Neural progenitor cell (in vitro differentiated cells): ENCODE data around the gene SV2B.

Experiments used
- CTCF ChIP-seq: fragments of 200-600 bp; sonication (generic); IDR thresholded peaks from 2 replicates; pipeline ENCODE4 v1.5.1; 2017; ENCODE audit warnings: antibody characterized with exemption, mild to moderate bottlenecking
- EZH2 ChIP-seq: fragments of 200-600 bp; sonication (generic); IDR thresholded peaks from 2 replicates; pipeline ENCODE4 v1.6.1; 2017; ENCODE audit warnings: antibody characterized with exemption, mild to moderate bottlenecking, moderate library complexity
- EZH2phosphoT487 ChIP-seq: fragments of 200-600 bp; sonication (generic); IDR thresholded peaks from 2 replicates; pipeline ENCODE4 v1.6.1; 2017; ENCODE audit warnings: antibody characterized with exemption

- TF ChIP-seq EZH2phosphoT487, result no peak
- TF ChIP-seq CTCF, result no peak
- no peak for TF ChIP-seq EZH2
Observed at GRCh38 chr15:91101608-91101920, 1.5 kb downstream of the SV2B start.
